Caco-2 (cell line): ENCODE measurements around the gene NWD2. TPM values are rescaled to one million over a fixed set of nuclear protein-coding genes. Genes with fewer than 3 reads are reported as not detected.

ENCODE experiments used
- BruUV-seq: library from RNA; stranded (reverse); fragments of 400-500 nt; replicated peaks from 2 replicates; lab custom pipeline; 2021; lab: Mats Ljungman, UMichigan
- CTCF ChIA-PET: fragments of 300-600 bp; sonication (Branson Sonifier 250); formaldehyde crosslinking; loops from one replicate; lab custom pipeline; 2022; ENCODE audit warnings: antibody characterized with exemption; lab: Charles Lee
- POLR2A ChIA-PET: fragments of 300-600 bp; sonication (Branson Sonifier 250); formaldehyde crosslinking; loops from one replicate; lab custom pipeline; 2022; ENCODE audit warnings: antibody characterized with exemption; lab: Charles Lee
- DNase-seq, 2 experiments: peaks; one replicate each; pipeline versions ENCODE4 v3.0.0 to v3.0.0-alpha.2; 2020 to 2022
- H3K27me3 ChIP-seq: replicated peaks from 2 replicates; pipeline ENCODE4 v1.6.0; 2011; ENCODE audit warnings: low read length; ENCODE audit not compliant: control insufficient read depth, insufficient read depth
- H3K36me3 ChIP-seq: 2 replicates; pipeline ENCODE4 v1.5.1; 2011; ENCODE audit warnings: low read length; ENCODE audit not compliant: control insufficient read depth, insufficient read depth
- H3K4me1 ChIP-seq: fragments of 250-450 bp; sonication (Bioruptor Pico); 2 replicates; pipeline ENCODE4 v1.5.1; 2020; ENCODE audit warnings: mild to moderate bottlenecking
- H3K4me3 ChIP-seq: 2 replicates; pipeline ENCODE4 v1.5.1; 2011; ENCODE audit warnings: low read depth, mild to moderate bottlenecking, control low read depth, low read length
- H3K9me3 ChIP-seq: fragments of 250-450 bp; sonication (Bioruptor Pico); 2 replicates; pipeline ENCODE4 v1.5.1; 2020; ENCODE audit warnings: mild to moderate bottlenecking, moderate library complexity
- H3K27ac Mint-ChIP-seq: one replicate; pipeline ENCODE4 v1.8.0; 2022; ENCODE audit warnings: mixed read lengths; ENCODE audit not compliant: unreplicated experiment
- H3K27me3 Mint-ChIP-seq: one replicate; pipeline ENCODE4 v1.8.0; 2022; ENCODE audit warnings: mixed read lengths; ENCODE audit not compliant: insufficient read depth, unreplicated experiment
- H3K36me3 Mint-ChIP-seq: one replicate; pipeline ENCODE4 v1.8.0; 2022; ENCODE audit warnings: mild to moderate bottlenecking, mixed read lengths; ENCODE audit not compliant: insufficient read depth, unreplicated experiment
- H3K4me1 Mint-ChIP-seq: one replicate; pipeline ENCODE4 v1.8.0; 2022; ENCODE audit warnings: low read depth, mixed read lengths; ENCODE audit not compliant: unreplicated experiment
- H3K4me3 Mint-ChIP-seq: one replicate; pipeline ENCODE4 v1.8.0; 2022; ENCODE audit warnings: mild to moderate bottlenecking, moderate library complexity, mixed read lengths; ENCODE audit not compliant: unreplicated experiment
- H3K9me3 Mint-ChIP-seq: one replicate; pipeline ENCODE4 v1.8.0; 2022; ENCODE audit warnings: mixed read lengths; ENCODE audit not compliant: unreplicated experiment
- intact Hi-C: fragments of 100-400 bp; cut with micrococcal nuclease; formaldehyde crosslinking; loops from one replicate; pipeline ENCODE4 v1.10.0; 2022; ENCODE audit not compliant: unreplicated experiment
- total RNA-seq: library from RNA; stranded (reverse); gene quantifications from 2 replicates; pipeline ENCODE4 v1.2.3, GENCODE V29; 2022
- TF ChIP-seq, protein P1 (sequence below), 2 experiments: fragments of 200-600 bp in 1 of 2; IDR thresholded peaks; 1 replicate in 1 of 2; 2 replicates in 1 of 2; pipeline versions ENCODE4 v1.5.1 to v1.8.0; 2011 to 2022; ENCODE audit warnings: antibody characterized with exemption in 1 of 2, control low read depth in 1 of 2, inconsistent platforms in 1 of 2, low read depth in 1 of 2, low read length in 1 of 2, mild to moderate bottlenecking in 1 of 2, moderate library complexity in 1 of 2; ENCODE audit not compliant: insufficient read depth in 1 of 2, severe bottlenecking in 1 of 2, unreplicated experiment in 1 of 2

Gene NWD2
- total RNA-seq, 1 experiment from 2014 or later = not detected

GRCh38 chr4:37455301-37456131, 211.0 kb downstream of the NWD2 start:
- Histone ChIP-seq H3K27me3 (no peaks in the 10 kb centered on the region), H3K9me3 (no peaks in the 10 kb centered on the region), H3K36me3 (no peaks in the 10 kb centered on the region; the same call in none of the 2 replicates), H3K4me1 (peaks cover 13% of the 10 kb centered on the region), H3K4me3 (peak overlapping the region; percentile 61)
- ChIA-PET CTCF (interaction anchor here (1.2 to 1.3 kb wide), 3 partner anchors 111 to 347 kb away, joined by 3 to 5 read pairs (median 3); no protein-coding TSS in a partner anchor), POLR2A (interaction anchor here (0.6 kb wide), 1 partner anchor 48 kb away, joined by 3 read pairs; no protein-coding TSS in a partner anchor)
- intact Hi-C loops = loop anchor here (2.0 kb wide), 1 partner anchor 17 kb away; no protein-coding TSS in a partner anchor
- Mint-ChIP-seq H3K36me3 (peaks cover 9% of the 10 kb centered on the region), H3K4me3 (peak overlapping the region; percentile 89), H3K27me3 (no peaks in the 10 kb centered on the region), H3K4me1 (peaks cover 13% of the 10 kb centered on the region), H3K9me3 (no peaks in the 10 kb centered on the region), H3K27ac (peak overlapping the region; percentile 24)
- TF ChIP-seq, protein P1, sequence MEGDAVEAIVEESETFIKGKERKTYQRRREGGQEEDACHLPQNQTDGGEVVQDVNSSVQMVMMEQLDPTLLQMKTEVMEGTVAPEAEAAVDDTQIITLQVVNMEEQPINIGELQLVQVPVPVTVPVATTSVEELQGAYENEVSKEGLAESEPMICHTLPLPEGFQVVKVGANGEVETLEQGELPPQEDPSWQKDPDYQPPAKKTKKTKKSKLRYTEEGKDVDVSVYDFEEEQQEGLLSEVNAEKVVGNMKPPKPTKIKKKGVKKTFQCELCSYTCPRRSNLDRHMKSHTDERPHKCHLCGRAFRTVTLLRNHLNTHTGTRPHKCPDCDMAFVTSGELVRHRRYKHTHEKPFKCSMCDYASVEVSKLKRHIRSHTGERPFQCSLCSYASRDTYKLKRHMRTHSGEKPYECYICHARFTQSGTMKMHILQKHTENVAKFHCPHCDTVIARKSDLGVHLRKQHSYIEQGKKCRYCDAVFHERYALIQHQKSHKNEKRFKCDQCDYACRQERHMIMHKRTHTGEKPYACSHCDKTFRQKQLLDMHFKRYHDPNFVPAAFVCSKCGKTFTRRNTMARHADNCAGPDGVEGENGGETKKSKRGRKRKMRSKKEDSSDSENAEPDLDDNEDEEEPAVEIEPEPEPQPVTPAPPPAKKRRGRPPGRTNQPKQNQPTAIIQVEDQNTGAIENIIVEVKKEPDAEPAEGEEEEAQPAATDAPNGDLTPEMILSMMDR (IDR thresholded peaks at IDR 0.05; ENCODE audit: insufficient read depth in 1 of 2, low read depth in 1 of 2, low read length in 1 of 2, severe bottlenecking in 1 of 2, unreplicated experiment in 1 of 2) = no peak
- BruUV-seq = TSS peak; percentile 84
- peak; percentile 46 to 58 for DNase-seq

DNA sequence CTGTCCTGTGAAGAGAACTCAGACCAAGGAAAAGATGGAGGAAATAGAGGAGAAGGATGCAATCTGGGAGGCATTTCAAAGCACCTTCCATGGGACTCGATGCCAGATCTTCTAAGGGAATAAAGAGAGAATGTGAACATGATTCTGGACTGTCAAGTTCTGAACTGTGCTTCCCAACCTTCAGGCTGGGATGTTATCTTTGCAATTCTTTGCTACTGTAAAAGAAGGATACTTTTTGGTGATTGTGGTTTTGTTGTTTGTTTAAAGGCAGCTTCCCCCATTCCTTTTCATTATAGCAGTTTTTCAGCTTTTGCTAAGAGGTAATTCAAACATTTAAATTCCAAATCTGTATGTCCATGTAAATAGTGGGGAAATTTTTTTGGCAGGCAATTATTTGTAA, 217.3 kb downstream of the NWD2 start:
- ChIA-PET CTCF (interaction anchor here (1.3 kb wide), 1 partner anchor 9 kb away, joined by 5 read pairs; no protein-coding TSS in a partner anchor), POLR2A (no interaction called here)
- Histone ChIP-seq H3K9me3 (no peaks in the 10 kb centered on the region), H3K4me3 (no peak overlapping the region), H3K27me3 (no peaks in the 10 kb centered on the region), H3K36me3 (no peaks in the 10 kb centered on the region; the same call in none of the 2 replicates), H3K4me1 (peaks cover 32% of the 10 kb centered on the region)
- BruUV-seq = no TSS peak
- H3K36me3 Mint-ChIP-seq = peaks cover 14% of the 10 kb centered on the region
- intact Hi-C loops = no loop called here
- H3K27me3 Mint-ChIP-seq = no peaks in the 10 kb centered on the region
- no peaks in the 10 kb centered on the region for H3K9me3 Mint-ChIP-seq
- H3K4me1 Mint-ChIP-seq = peaks cover 25% of the 10 kb centered on the region
- DNase-seq = no peak
- TF ChIP-seq, protein P1 (IDR thresholded peaks at IDR 0.05; ENCODE audit: insufficient read depth in 1 of 2, low read depth in 1 of 2, low read length in 1 of 2, severe bottlenecking in 1 of 2, unreplicated experiment in 1 of 2) = no peak
- H3K4me3 Mint-ChIP-seq = no peak overlapping the region
- no peak overlapping the region for H3K27ac Mint-ChIP-seq

GRCh38 chr4:37463033-37463856, 218.7 kb downstream of the NWD2 start:
- peaks cover 14% of the 10 kb centered on the region for H3K36me3 Mint-ChIP-seq
- ChIA-PET POLR2A (interaction anchor here (0.6 kb wide), 1 partner anchor 43 kb away, joined by 3 read pairs; no protein-coding TSS in a partner anchor), CTCF (interaction anchor here (0.7 kb wide), 3 partner anchors 13 to 107 kb away, joined by 3 to 4 read pairs (median 3); no protein-coding TSS in a partner anchor)
- H3K27me3 Mint-ChIP-seq = no peaks in the 10 kb centered on the region
- TF ChIP-seq, protein P1 (IDR thresholded peaks at IDR 0.05; ENCODE audit: insufficient read depth in 1 of 2, low read depth in 1 of 2, low read length in 1 of 2, severe bottlenecking in 1 of 2, unreplicated experiment in 1 of 2) = no peak
- H3K9me3 Mint-ChIP-seq = no peaks in the 10 kb centered on the region
- H3K4me1 Mint-ChIP-seq = peaks cover 27% of the 10 kb centered on the region
- no peak overlapping the region for H3K4me3 Mint-ChIP-seq
- no peak for DNase-seq
- Histone ChIP-seq H3K27me3 (no peaks in the 10 kb centered on the region), H3K36me3 (no peaks in the 10 kb centered on the region; the same call in none of the 2 replicates), H3K4me1 (peaks cover 36% of the 10 kb centered on the region), H3K9me3 (no peaks in the 10 kb centered on the region), H3K4me3 (no peak overlapping the region)
- peak overlapping the region; percentile 36 for H3K27ac Mint-ChIP-seq
- intact Hi-C loops = no loop called here
- no TSS peak for BruUV-seq
